Spinal cord (tissue), 10 donors: ENCODE data around the gene MSMP. TPM values are rescaled to one million over a fixed set of nuclear protein-coding genes. Genes with fewer than 3 reads are reported as not detected.

Experiments used
- DNase-seq, 6 donors: peaks; one replicate each; pipeline versions ENCODE4 v3.0.0 to v3.0.0-alpha.2; 2013 to 2015; ENCODE audit warnings: low spot score in 6 of 6, low read depth in 4 of 6
- H3K27ac ChIP-seq: one replicate; pipeline ENCODE4 v1.5.1; 2013; ENCODE audit warnings: low read depth, low read length, control low read depth
- H3K27me3 ChIP-seq: one replicate; pipeline ENCODE4 v1.6.1; 2013; ENCODE audit warnings: low read length; ENCODE audit not compliant: control insufficient read depth, insufficient read depth
- H3K36me3 ChIP-seq: one replicate; pipeline ENCODE4 v1.6.1; 2013; ENCODE audit warnings: low read length; ENCODE audit not compliant: control insufficient read depth, insufficient read depth
- H3K4me1 ChIP-seq: one replicate; pipeline ENCODE4 v1.6.1; 2013; ENCODE audit warnings: low read length; ENCODE audit not compliant: control insufficient read depth, insufficient read depth
- H3K4me3 ChIP-seq: one replicate; pipeline ENCODE4 v1.5.1; 2013; ENCODE audit warnings: low read depth, low read length, control low read depth
- H3K9me3 ChIP-seq: one replicate; pipeline ENCODE4 v1.6.1; 2013; ENCODE audit warnings: low read length; ENCODE audit not compliant: control insufficient read depth, insufficient read depth
- WGBS: methylation state at CpG from one replicate; pipeline ENCODE4 v1.1.5; 2013; ENCODE audit warnings: missing lambda C conversion rate; ENCODE audit not compliant: insufficient coverage; 5-methylcytosine and 5-hydroxymethylcytosine counted together
- polyA plus RNA-seq, 2 donors: library from polyadenylated mRNA; unstranded; fragments of 120-200 nt; gene quantifications; one replicate each; pipeline ENCODE4 v1.2.1, GENCODE V29; 2013; ENCODE audit not compliant: insufficient read length in 2 of 2
- total RNA-seq, 2 donors: library from RNA; depleted of rRNA in 1 of 2; stranded (reverse); fragments of 120-200 nt in 1 of 2; fragments of >200 nt in 1 of 2; gene quantifications; one replicate each; pipeline versions ENCODE4 v1.2.3 to v1.2.4, GENCODE V29; 2013 to 2014
- donor health status: healthy.

The MSMP gene
- total and polyA plus RNA-seq, 4 donors = 0.77 to 1.6 TPM; not detected in 2

DNA sequence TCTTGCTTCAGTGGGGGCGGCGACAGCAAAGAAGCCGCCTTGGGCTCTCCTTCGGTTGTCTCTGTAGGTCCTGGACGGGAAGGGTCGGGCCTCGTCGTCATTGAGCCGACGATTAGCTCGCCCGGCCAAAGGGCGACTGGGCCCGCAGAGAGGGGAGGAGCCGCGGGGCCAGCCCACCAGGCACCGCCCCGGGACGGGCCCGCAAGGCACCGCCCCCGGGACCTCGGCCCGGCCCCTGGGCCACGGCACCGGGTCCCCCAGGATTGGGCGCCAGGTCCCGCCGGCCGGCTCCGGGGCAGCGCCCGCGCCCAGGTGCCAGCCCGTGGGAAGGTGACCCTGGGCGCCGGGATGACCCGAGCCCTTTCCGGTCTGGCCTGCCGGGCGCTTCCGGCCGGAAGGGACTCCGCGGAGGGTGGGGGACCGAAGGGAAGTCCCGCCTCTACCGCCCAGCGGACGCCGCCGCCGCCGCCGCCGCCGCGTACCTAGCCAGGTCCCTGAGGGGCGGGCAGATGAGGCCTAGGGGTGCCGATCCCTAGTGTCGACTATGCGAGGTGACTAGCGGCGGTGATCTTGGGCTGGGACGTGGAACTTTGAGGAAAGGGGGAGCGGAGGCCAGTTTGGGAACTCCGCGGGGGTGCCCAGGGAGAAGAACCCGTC, 5.1 kb downstream of the MSMP start, which contains the start of the genes GBA2 and RGP1:
TSS of gene GBA2 (minus strand) at position 371 of the 657 bp plus-strand sequence. CDS start 524 bp downstream, outside the sequence.
TSS of gene RGP1 (plus strand) at position 430 of the 657 bp plus-strand sequence. CDS start 469 bp downstream, outside the sequence.
- Histone ChIP-seq H3K4me1 (peaks cover 31% of the 10 kb centered on the region), H3K36me3 (peaks cover 51% of the 10 kb centered on the region)

DNA sequence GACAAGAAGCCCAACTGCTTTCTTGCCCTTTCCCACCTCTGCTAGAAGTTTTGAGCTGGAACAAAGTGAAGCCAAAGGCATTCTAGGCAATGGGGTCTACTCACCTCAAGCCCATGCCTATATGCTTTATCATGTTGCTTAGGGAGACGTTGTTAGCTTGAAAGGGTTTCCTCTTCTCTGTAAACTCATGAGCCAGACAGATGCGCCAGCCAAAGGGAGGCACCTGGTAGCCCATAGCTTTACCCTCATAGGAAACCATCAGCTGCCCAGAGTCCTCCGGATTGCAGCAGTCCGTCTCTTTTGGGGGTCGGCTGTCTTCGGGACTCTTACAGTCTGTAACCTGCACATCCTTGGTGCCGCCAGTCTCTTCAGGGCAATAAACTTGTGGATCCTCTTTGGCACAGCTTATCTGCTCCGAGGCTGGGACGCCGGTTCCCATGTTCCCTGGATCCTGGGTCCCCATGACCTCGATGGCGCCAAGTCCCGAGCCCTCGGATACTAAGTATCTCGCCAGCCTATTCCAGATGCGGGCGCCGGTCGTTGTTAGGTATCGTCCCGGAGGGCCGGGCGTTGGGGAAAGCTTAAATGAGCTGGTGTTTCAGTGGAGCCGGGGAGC, 5.7 kb downstream of the MSMP start:
- Histone ChIP-seq H3K36me3 (peaks cover 51% of the 10 kb centered on the region), H3K9me3 (no peaks in the 10 kb centered on the region), H3K27ac (peak overlapping the region; percentile 50), H3K4me3 (peak overlapping the region; percentile 81), H3K4me1 (peaks cover 31% of the 10 kb centered on the region), H3K27me3 (no peaks in the 10 kb centered on the region)
- 0% methylated on average over 24 of the region's 24 CpGs for WGBS
- no peak for DNase-seq

More for the DNA sequence above, 5.1 kb downstream of the MSMP start, which contains the start of the genes GBA2 and RGP1:
- Histone ChIP-seq H3K4me3 (peak within 1 kb of the TSS; percentile 83), H3K27ac (peak within 1 kb of the TSS; percentile 60), H3K27me3 (no peaks in the 10 kb centered on the region), H3K9me3 (no peaks in the 10 kb centered on the region)
- DNase-seq = peak in 2 of 6 donors; percentile 87 to 89
- 0% methylated on average over 69 of the region's 69 CpGs for WGBS

DNA sequence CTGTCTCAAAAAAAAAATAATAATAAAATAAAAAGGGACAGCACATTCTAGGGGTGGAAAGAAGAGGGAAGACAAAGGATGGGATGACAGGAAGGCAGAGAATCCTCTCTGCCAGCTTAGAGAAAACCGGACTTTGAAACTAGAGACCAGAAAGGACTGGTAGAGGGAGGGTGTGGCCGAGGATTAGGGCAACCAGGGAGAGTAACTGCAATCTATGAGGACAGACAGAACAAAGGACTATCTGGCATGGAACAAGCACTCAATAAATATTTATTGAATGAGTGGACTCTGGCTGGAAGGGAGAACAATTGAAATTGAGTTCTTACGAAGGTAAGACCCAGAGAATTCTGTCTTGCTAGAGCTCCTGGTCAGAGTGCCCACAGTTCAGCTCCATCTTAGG, 7.5 kb downstream of the MSMP start:
- no peak for DNase-seq
- no peaks in the 10 kb centered on the region for H3K9me3 ChIP-seq
- no peaks in the 10 kb centered on the region for H3K27me3 ChIP-seq
- peaks cover 45% of the 10 kb centered on the region for H3K36me3 ChIP-seq
- 64% methylated on average over 1 of the region's 3 CpGs for WGBS
- peaks cover 31% of the 10 kb centered on the region for H3K4me1 ChIP-seq
- H3K27ac ChIP-seq = no peak overlapping the region
- peak overlapping the region; percentile 81 for H3K4me3 ChIP-seq

DNA sequence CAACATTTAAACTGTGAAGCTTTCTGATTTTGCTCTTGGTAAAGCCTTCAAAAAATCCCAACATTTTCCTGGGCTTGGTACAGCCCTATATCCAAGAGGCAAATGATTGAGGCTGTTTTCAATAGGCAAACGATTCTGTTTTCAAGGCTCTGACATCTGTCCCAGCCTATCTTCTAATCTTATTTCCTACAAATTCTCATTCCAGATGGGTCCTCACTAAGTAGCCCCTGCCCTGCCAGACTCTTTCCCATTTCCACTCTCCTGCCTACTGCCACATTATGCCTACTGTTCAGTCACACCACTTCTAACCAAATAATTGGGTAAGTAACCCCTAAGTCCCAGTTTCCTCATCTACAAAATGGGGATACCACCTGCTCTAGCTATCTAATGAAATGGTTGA, 8.5 kb downstream of the MSMP start:
- WGBS = 79% methylated on average over 1 of the region's 1 CpG
- H3K27me3 ChIP-seq = no peaks in the 10 kb centered on the region
- DNase-seq = no peak
- no peaks in the 10 kb centered on the region for H3K9me3 ChIP-seq
- H3K27ac ChIP-seq = no peak overlapping the region
- H3K4me1 ChIP-seq = peaks cover 30% of the 10 kb centered on the region
- H3K4me3 ChIP-seq = no peak overlapping the region
- H3K36me3 ChIP-seq = peaks cover 45% of the 10 kb centered on the region

DNA sequence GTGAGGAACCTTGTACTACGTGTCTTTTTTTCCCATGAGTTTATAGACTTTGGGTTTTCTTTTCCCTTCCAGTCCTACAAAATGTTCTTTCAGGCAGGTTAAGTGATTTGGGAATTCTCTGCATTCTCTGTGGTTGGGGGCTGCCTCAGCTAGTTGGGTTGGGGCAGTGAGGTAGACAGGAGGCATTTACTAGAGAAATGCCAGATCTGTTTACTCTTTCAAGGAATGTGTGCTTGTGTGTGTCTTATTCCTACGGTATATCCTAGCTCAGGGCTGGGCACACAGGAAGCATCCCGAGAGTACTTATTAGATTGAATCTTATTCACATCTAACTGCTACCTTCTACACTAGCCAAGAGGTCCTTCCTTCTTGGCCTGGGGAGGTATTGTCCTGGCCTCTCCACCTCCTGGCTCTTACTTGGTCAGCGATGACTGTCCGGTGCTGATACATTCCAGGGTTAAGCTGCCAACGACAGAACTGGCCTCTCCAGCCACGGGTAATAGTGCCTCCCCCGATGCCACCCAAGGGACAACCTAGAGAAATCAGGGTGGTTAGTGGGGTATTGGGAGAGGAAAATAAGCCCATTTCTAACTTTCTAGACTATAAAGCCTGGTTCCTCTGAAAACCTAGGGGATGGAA, 10.1 kb downstream of the MSMP start:
- H3K4me1 ChIP-seq = peaks cover 16% of the 10 kb centered on the region
- no peak for DNase-seq
- WGBS = 100% methylated on average over 2 of the region's 8 CpGs
- H3K36me3 ChIP-seq = peaks cover 61% of the 10 kb centered on the region
- no peak overlapping the region for H3K4me3 ChIP-seq
- H3K27ac ChIP-seq = no peak overlapping the region
- H3K27me3 ChIP-seq = no peaks in the 10 kb centered on the region
- H3K9me3 ChIP-seq = no peaks in the 10 kb centered on the region

DNA sequence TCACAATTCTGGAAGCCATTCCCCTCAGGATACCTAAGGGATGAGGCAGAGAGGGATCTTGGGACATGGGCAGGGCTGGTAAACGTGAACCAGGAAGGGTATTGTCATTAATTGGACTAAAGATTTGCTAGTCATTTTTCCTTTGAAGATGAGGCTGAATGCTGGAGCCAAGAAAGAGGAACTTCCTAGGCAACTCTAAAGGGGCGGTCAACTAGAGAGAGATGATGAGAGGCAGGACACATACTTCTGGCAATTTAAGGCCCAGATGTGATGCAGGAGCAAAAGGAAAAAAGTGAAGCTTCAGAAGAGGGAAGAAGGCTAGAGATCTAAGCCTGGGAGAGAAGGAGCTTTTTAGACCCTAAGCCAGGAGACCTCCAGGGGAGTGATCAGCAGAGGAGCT, 10.6 kb downstream of the MSMP start:
- 90% methylated on average over 2 of the region's 2 CpGs for WGBS
- H3K27me3 ChIP-seq = no peaks in the 10 kb centered on the region
- no peak for DNase-seq
- H3K9me3 ChIP-seq = no peaks in the 10 kb centered on the region
- H3K36me3 ChIP-seq = peaks cover 66% of the 10 kb centered on the region
- no peak overlapping the region for H3K27ac ChIP-seq
- peaks cover 16% of the 10 kb centered on the region for H3K4me1 ChIP-seq
- H3K4me3 ChIP-seq = no peak overlapping the region

DNA sequence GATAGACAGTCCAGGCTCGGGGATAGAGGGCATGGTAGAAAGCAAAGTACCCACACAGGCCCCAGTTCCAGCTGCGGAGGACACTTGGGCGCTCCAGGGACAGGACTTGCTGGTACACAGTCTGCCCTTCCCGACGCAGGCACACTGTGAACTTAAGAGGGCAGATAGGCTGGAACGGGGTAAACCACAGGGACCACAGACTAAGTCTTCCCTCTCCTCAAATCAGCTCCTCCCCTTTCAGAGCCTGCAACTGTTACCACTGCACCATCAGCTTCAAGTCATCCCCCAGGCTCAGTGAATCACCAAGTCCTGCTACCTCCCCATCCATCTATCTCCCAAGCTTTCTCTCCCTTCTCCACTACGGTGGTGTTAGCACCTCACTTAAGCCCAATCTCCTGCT, 12.3 kb downstream of the MSMP start:
- Histone ChIP-seq H3K4me3 (no peak overlapping the region), H3K27me3 (no peaks in the 10 kb centered on the region), H3K4me1 (peaks cover 5% of the 10 kb centered on the region), H3K27ac (no peak overlapping the region), H3K9me3 (no peaks in the 10 kb centered on the region), H3K36me3 (peaks cover 83% of the 10 kb centered on the region)
- DNase-seq = no peak
- 97% methylated on average over 7 of the region's 7 CpGs for WGBS

DNA sequence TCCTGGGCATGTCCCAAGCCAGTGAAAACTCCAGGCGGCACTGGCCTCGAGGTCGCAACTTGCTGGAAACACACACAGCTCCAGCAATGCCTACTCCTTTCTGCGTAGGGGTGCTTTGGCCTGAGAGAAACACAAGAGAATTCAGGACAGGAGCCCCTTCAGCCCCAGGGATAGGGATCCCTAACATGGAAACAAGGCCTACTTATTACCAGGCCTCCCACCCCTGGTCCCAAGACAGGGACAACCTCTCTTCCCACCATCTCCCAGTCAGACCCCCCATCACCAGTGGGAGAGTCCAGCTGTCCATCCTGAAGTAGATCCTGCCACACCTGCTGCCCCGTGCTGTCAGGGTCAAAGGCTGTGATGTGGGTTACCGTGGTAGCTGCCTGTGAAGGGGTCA, 13.8 kb downstream of the MSMP start:
- WGBS = 95% methylated on average over 6 of the region's 6 CpGs
- Histone ChIP-seq H3K27me3 (no peaks in the 10 kb centered on the region), H3K9me3 (no peaks in the 10 kb centered on the region), H3K4me3 (no peak overlapping the region), H3K36me3 (peaks cover 89% of the 10 kb centered on the region), H3K4me1 (peaks cover 10% of the 10 kb centered on the region), H3K27ac (no peak overlapping the region)
- no peak for DNase-seq

DNA sequence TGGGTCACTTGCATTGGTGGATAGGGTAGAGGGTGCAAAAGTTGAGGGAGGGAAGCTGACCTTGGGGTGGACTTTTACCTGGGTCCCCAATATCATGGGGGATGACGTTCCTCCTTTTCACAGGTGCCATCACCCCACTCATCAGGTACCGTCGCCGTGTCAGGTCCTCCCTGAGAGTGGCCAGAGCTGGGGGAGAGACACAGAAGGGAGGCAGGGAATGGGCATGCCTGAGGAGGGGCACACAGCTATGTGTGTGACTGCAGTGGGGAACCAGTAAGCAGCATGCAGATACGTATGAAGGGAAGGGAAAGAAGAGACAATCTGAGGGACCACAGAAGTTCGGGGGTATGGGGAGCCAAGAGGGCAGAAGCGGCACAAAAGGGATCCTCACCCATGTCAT, 15.2 kb downstream of the MSMP start:
- Histone ChIP-seq H3K4me1 (peaks cover 5% of the 10 kb centered on the region), H3K4me3 (no peak overlapping the region), H3K36me3 (peaks cover 80% of the 10 kb centered on the region), H3K27me3 (no peaks in the 10 kb centered on the region), H3K27ac (no peak overlapping the region), H3K9me3 (no peaks in the 10 kb centered on the region)
- DNase-seq = no peak
- 98% methylated on average over 3 of the region's 7 CpGs for WGBS
